Type B pancreatic cell (in vitro differentiated cells): ENCODE measurements around the gene NLGN1. TPM values are rescaled to one million over a fixed set of nuclear protein-coding genes. Genes with fewer than 3 reads are reported as not detected.

ENCODE experiments used
- DNase-seq: peaks from one replicate; pipeline ENCODE4 v3.0.0; 2021; ENCODE audit warnings: mixed read lengths; ENCODE audit not compliant: unreplicated experiment; ENCODE audit errors: extremely low spot score
- H3K27ac Mint-ChIP-seq: 2 replicates; pipeline ENCODE4 v1.8.0; 2021; ENCODE audit warnings: mild to moderate bottlenecking, mixed read lengths
- H3K27me3 Mint-ChIP-seq: 2 replicates; pipeline ENCODE4 v1.8.0; 2021; ENCODE audit warnings: mixed read lengths
- H3K36me3 Mint-ChIP-seq: 2 replicates; pipeline ENCODE4 v1.8.0; 2021; ENCODE audit warnings: mixed read lengths
- H3K4me1 Mint-ChIP-seq: one replicate; pipeline ENCODE4 v1.8.0; 2021; ENCODE audit warnings: mixed read lengths; ENCODE audit not compliant: unreplicated experiment
- H3K4me3 Mint-ChIP-seq: 2 replicates; pipeline ENCODE4 v1.8.0; 2021; ENCODE audit warnings: mild to moderate bottlenecking, mixed read lengths
- H3K9me3 Mint-ChIP-seq: 2 replicates; pipeline ENCODE4 v1.8.0; 2021; ENCODE audit warnings: mixed read lengths
- CTCF ChIP-seq: fragments of 200-600 bp; sonication (generic); conservative IDR thresholded peaks from 2 replicates; pipeline ENCODE4 v1.5.0; 2021; ENCODE audit warnings: antibody characterized with exemption, mild to moderate bottlenecking
- total RNA-seq: library from RNA; stranded (reverse); gene quantifications from 2 replicates; pipeline ENCODE4 v1.2.1, GENCODE V29; 2021; ENCODE audit warnings: low replicate concordance

The NLGN1 gene
- total RNA-seq, 1 donor from 2014 or later, result 12.6 TPM

GRCh38 chr3:174153871-174154270, 756.3 kb downstream of the NLGN1 start:
- no peak overlapping the region for H3K4me3 Mint-ChIP-seq
- no peaks in the 10 kb centered on the region for H3K4me1 Mint-ChIP-seq
- no peaks in the 10 kb centered on the region for H3K36me3 Mint-ChIP-seq
- no peak for DNase-seq
- no peak overlapping the region for H3K27ac Mint-ChIP-seq
- H3K9me3 Mint-ChIP-seq, result no peaks in the 10 kb centered on the region
- TF ChIP-seq CTCF, result no peak
- no peaks in the 10 kb centered on the region for H3K27me3 Mint-ChIP-seq

- no peak for TF ChIP-seq CTCF
- DNase-seq, result no peak
- H3K9me3 Mint-ChIP-seq, result peaks cover under 1% of the 10 kb centered on the region
- H3K4me1 Mint-ChIP-seq, result no peaks in the 10 kb centered on the region
- H3K27me3 Mint-ChIP-seq, result no peaks in the 10 kb centered on the region
- H3K27ac Mint-ChIP-seq, result no peak overlapping the region
- no peak overlapping the region for H3K4me3 Mint-ChIP-seq
- H3K36me3 Mint-ChIP-seq, result no peaks in the 10 kb centered on the region
Measured at GRCh38 chr3:174156200-174156599, 758.7 kb downstream of the NLGN1 start.

- TF ChIP-seq CTCF, result no peak
- Mint-ChIP-seq H3K36me3 (no peaks in the 10 kb centered on the region), H3K27ac (no peak overlapping the region), H3K27me3 (no peaks in the 10 kb centered on the region), H3K4me1 (no peaks in the 10 kb centered on the region), H3K9me3 (peaks cover 5% of the 10 kb centered on the region), H3K4me3 (no peak overlapping the region)
- no peak for DNase-seq
Measured at GRCh38 chr3:174158674-174159073, 761.1 kb downstream of the NLGN1 start.

GRCh38 chr3:174159604-174160003, 762.1 kb downstream of the NLGN1 start:
- Mint-ChIP-seq H3K9me3 (peaks cover 5% of the 10 kb centered on the region), H3K4me3 (no peak overlapping the region), H3K4me1 (no peaks in the 10 kb centered on the region), H3K27me3 (no peaks in the 10 kb centered on the region), H3K36me3 (no peaks in the 10 kb centered on the region), H3K27ac (no peak overlapping the region)
- no peak for TF ChIP-seq CTCF
- no peak for DNase-seq

GRCh38 chr3:174162550-174162949, 765.0 kb downstream of the NLGN1 start:
- H3K9me3 Mint-ChIP-seq, result peaks cover 9% of the 10 kb centered on the region
- no peak for TF ChIP-seq CTCF
- H3K36me3 Mint-ChIP-seq, result no peaks in the 10 kb centered on the region
- H3K4me3 Mint-ChIP-seq, result no peak overlapping the region
- H3K27me3 Mint-ChIP-seq, result no peaks in the 10 kb centered on the region
- no peaks in the 10 kb centered on the region for H3K4me1 Mint-ChIP-seq
- no peak for DNase-seq
- no peak overlapping the region for H3K27ac Mint-ChIP-seq

GRCh38 chr3:174168026-174168425, 770.5 kb downstream of the NLGN1 start:
- no peak for DNase-seq
- Mint-ChIP-seq H3K36me3 (no peaks in the 10 kb centered on the region), H3K4me3 (no peak overlapping the region), H3K4me1 (no peaks in the 10 kb centered on the region), H3K27ac (no peak overlapping the region), H3K9me3 (peaks cover 4% of the 10 kb centered on the region), H3K27me3 (no peaks in the 10 kb centered on the region)
- TF ChIP-seq CTCF, result no peak
